Ovary (tissue), 9 donors: ENCODE results near the gene HERC4. TPM values are rescaled to one million over a fixed set of nuclear protein-coding genes. Genes with fewer than 3 reads are reported as not detected.
"Not testable (repeated sequence)": the region's sequence is repeated elsewhere in the genome, so short reads cannot be mapped to it uniquely, and the experiment has no call there.

Experiments
- DNase-seq, 5 donors: peaks; one replicate each; pipeline ENCODE4 v3.0.0-alpha.2; 2019 to 2020
- H3K27ac ChIP-seq, 2 donors: fragments of 200-600 bp; one replicate each; pipeline versions ENCODE4 v1.5.1 to v1.8.0; 2019 to 2022
- H3K27me3 ChIP-seq: fragments of 200-600 bp; one replicate; pipeline ENCODE4 v1.8.0; 2022
- H3K36me3 ChIP-seq: fragments of 200-600 bp; sonication (generic); one replicate; pipeline ENCODE4 v1.5.1; 2019
- H3K4me1 ChIP-seq: one replicate; pipeline ENCODE4 v1.8.1; 2013; ENCODE audit warnings: mild to moderate bottlenecking, moderate library complexity; ENCODE audit not compliant: insufficient read depth
- H3K4me3 ChIP-seq: fragments of 200-600 bp; sonication (generic); one replicate; pipeline ENCODE4 v1.5.1; 2017
- H3K9me3 ChIP-seq, 2 donors: fragments of 200-600 bp in 1 of 2; sonication (generic) in 1 of 2; one replicate each; pipeline versions ENCODE4 v1.5.1 to v1.8.1; 2013 to 2019; ENCODE audit warnings: mild to moderate bottlenecking in 1 of 2, moderate library complexity in 1 of 2
- EP300 ChIP-seq: sonication (generic); formaldehyde crosslinking; IDR thresholded peaks from one replicate; pipeline ENCODE4 v1.6.1; 2017; ENCODE audit warnings: antibody characterized with exemption
- POLR2A ChIP-seq: fragments of 450-650 bp; IDR thresholded peaks from one replicate; pipeline ENCODE4 v1.6.1; 2017; ENCODE audit warnings: antibody characterized with exemption, mild to moderate bottlenecking, moderate library complexity
- WGBS, 3 donors: extraction: QIAGEN DNeasy Blood & Tissue Kit in 1 of 3; methylation state at CpG; one replicate each; pipeline versions ENCODE4 v1.1.5 to v1.1.7; 2013 to 2017; 5-methylcytosine and 5-hydroxymethylcytosine counted together
- intact Hi-C, 4 donors: fragments of 100-400 bp; cut with DNase I; formaldehyde crosslinking; loops; one replicate each; pipeline versions ENCODE4 v1.11.0 to v1.15.1; 2022 to 2023
- polyA plus RNA-seq, 2 donors: library from polyadenylated mRNA; stranded (reverse); fragments of 200-250 nt in 1 of 2; fragments of 350-450 nt in 1 of 2; fragmentation: Illumina TruSeq in 1 of 2; extraction: RNeasy Lipid Tissue Mini Kit (QIAGEN cat#74804) in 1 of 2; gene quantifications; one replicate each; pipeline ENCODE4 v1.2.3, GENCODE V29; 2013 to 2014
- total RNA-seq, 7 donors: library from RNA; depleted of rRNA in 2 of 7; stranded (reverse); fragments of >200 nt in 2 of 7; fragmentation: NEBNext Ultra II Directional in 3 of 7; extraction: Animal tissue kit (Norgen Biotek cat#: 25700) in 3 of 7; gene quantifications; one replicate each; pipeline versions ENCODE4 v1.1.0 to v1.2.4, GENCODE V29; 2016 to 2023
- TF ChIP-seq, protein P1 (sequence below), 3 donors: fragments of 450-650 bp in 2 of 3; fragments of 200-600 bp in 1 of 3; IDR thresholded peaks; one replicate each; pipeline versions ENCODE4 v1.5.1 to v1.8.0; 2016 to 2022; ENCODE audit warnings: antibody characterized with exemption in 3 of 3, mild to moderate bottlenecking in 1 of 3
- donor health status: DM: no; HTN: no; CAD: no; lungs with moderate emphysema.
- donor health status: DM: no; HTN: no; CAD: no.
- donor health status: Bipolar disorder and iron deficiency.
- donor health status: DM: yes; HTN: yes; CAD: no.
- donor health status: DM: no; HTN: no; CAD: no.
- donor health status: DM: yes; HTN: yes; CAD: no.

Gene HERC4
- total and polyA plus RNA-seq, 9 donors = 16.4 to 54.7 (median 43.5) TPM

DNA sequence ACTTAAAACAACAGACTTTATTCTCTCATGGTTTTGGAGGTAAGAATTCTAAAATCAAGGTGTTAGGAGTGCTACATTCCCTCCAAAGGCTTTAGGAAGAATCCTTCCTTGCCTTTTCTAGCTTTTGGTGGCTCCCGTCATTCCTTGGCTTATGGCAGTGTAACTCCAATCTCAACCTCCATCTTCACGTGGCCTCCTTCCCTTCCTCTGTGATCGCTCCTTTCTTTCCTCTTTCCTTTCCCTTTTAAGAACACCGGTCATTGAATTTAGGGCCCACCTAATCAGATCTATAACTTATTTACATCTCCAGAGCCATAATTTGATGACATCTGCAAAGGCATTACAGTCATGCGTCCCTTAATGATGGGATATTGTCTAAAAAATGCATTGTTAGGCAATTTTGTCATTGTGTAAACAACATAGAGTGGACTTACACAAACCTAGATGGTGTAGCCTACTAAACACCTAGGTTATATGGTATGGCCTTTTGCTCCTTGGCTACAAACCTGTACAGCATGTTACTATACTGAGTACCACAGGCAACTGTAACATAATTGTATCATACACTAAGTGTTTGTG lies 5.9 kb upstream of the HERC4 start:
- 78 to 83% (median 82%) methylated on average over 5 of the region's 5 CpGs for WGBS, 3 donors

DNA sequence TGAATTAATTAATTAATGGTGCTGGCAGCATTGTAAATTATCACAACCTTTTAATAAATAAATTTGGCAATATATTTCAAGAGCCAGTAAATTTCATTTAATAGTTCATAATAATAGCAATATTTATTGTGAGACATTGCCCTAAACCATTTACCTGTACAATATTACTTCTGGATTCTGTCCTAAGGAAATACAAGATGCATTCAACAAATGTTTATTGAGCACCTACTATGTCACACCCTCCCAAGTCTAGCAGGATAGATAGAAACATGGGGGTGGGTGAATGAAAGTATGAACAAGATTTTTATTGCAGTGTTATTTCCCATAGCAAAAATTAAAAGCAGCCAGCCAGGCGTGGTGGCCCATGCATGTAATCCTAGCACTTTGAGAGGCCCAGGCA lies 4.4 kb upstream of the HERC4 start:
- TF ChIP-seq POLR2A (no peak), EP300 (no peak)
- TF ChIP-seq, protein P1, sequence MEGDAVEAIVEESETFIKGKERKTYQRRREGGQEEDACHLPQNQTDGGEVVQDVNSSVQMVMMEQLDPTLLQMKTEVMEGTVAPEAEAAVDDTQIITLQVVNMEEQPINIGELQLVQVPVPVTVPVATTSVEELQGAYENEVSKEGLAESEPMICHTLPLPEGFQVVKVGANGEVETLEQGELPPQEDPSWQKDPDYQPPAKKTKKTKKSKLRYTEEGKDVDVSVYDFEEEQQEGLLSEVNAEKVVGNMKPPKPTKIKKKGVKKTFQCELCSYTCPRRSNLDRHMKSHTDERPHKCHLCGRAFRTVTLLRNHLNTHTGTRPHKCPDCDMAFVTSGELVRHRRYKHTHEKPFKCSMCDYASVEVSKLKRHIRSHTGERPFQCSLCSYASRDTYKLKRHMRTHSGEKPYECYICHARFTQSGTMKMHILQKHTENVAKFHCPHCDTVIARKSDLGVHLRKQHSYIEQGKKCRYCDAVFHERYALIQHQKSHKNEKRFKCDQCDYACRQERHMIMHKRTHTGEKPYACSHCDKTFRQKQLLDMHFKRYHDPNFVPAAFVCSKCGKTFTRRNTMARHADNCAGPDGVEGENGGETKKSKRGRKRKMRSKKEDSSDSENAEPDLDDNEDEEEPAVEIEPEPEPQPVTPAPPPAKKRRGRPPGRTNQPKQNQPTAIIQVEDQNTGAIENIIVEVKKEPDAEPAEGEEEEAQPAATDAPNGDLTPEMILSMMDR (IDR thresholded peaks at IDR 0.05) = no peak
- H3K4me3 ChIP-seq = no peak overlapping the region
- intact Hi-C loops = no loop called here
- no peaks in the 10 kb centered on the region for H3K36me3 ChIP-seq
- peaks cover 1% of the 10 kb centered on the region for H3K4me1 ChIP-seq
- no peaks in the 10 kb centered on the region for H3K9me3 ChIP-seq
- H3K27ac ChIP-seq = no peak overlapping the region
- H3K27me3 ChIP-seq = no peaks in the 10 kb centered on the region
- WGBS, 3 donors = 82 to 91% (median 88%) methylated on average over 1 of the region's 1 CpG
- no peak for DNase-seq

More for the DNA sequence above, 5.9 kb upstream of the HERC4 start:
- DNase-seq = no peak
- no peak overlapping the region for H3K4me3 ChIP-seq
- no peaks in the 10 kb centered on the region for H3K4me1 ChIP-seq
- H3K9me3 ChIP-seq = no peaks in the 10 kb centered on the region
- H3K27me3 ChIP-seq = no peaks in the 10 kb centered on the region
- H3K36me3 ChIP-seq = no peaks in the 10 kb centered on the region
- TF ChIP-seq POLR2A (no peak), EP300 (no peak)
- intact Hi-C loops = loop anchor here in 2 of 4 donors (5.0 kb wide), 2 partner anchors 76 to 81 kb away; no protein-coding TSS in a partner anchor
- H3K27ac ChIP-seq = no peak overlapping the region

DNA sequence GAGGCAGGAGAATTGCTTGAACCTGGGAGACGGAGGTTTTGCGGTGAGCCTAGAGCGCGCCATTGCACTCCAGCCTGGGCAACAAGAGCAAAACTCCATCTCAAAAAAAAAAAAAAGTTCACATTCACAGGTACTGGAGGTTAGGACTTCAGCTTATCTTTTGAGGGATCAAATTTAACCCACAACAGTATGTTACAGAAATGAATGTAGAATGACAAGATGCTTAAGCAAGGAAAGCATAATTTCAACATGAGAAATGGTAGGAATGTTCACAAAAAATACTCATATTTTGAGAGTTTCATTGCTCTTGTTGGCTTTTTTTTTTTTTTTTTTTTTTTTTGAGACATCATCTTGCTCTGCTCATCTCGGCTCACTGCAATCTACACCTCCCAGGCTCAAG lies 1.9 kb upstream of the HERC4 start:
- intact Hi-C loops = no loop called here
- Histone ChIP-seq H3K27ac (no peak overlapping the region), H3K4me3 (no peak overlapping the region), H3K27me3 (no peaks in the 10 kb centered on the region), H3K9me3 (no peaks in the 10 kb centered on the region), H3K4me1 (peaks cover 1% of the 10 kb centered on the region), H3K36me3 (no peaks in the 10 kb centered on the region)
- TF ChIP-seq, protein P1 (IDR thresholded peaks at IDR 0.05) = no peak
- TF ChIP-seq POLR2A (no peak), EP300 (no peak)
- WGBS, 3 donors = 89 to 94% (median 92%) methylated on average over 5 of the region's 5 CpGs
- no peak for DNase-seq

DNA sequence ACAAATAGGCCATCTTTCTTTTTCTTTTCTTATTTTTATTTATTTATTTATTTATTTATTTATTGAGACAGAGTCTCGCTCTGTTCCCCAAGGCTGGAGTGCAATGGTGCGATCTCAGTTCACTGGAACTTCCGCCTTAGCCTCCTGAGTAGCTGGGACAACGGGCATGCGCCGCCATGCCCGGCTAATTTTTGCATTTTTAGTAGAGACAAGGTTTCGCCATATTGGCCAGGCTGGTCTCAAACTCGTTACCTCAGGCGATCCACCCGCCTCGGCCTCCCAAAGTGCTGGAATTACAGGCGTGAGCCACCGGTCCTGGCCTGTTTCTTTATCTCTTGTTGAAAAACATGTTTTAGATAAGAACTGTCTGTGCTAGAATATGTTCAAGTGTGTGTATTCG lies 998 bp upstream of the HERC4 start:
- H3K4me3 ChIP-seq, H3K36me3 ChIP-seq, H3K27me3 ChIP-seq, H3K9me3 ChIP-seq, intact Hi-C loops, H3K27ac ChIP-seq, H3K4me1 ChIP-seq: not testable (repeated sequence)
- peak in 1 of 5 donors; percentile 25 for DNase-seq
- 95 to 97% (median 97%) methylated on average over 15 of the region's 15 CpGs for WGBS, 3 donors

DNA sequence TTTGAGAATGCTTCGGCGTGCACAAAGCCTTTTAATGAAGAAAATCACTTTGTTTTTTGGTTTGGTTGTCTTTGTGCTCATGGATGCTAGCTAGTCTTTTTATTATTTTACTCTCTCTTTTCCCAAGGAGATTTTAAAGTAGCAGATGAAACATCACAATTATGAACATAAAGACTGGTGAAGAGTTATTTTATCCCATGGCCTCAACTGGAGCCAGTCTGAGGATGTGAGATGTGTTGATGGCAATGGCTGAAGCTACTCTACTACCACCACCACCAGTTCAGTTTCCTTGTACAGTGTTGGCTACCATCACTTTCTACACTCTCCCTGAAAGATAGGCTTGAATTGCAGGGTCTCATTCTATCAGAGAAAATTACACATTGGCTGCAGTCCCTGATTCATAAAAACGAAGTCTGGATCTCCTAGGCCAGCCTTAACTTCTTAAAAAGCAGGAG lies 494 bp upstream of the HERC4 start:
- H3K27me3 ChIP-seq = no peaks in the 10 kb centered on the region

More for the DNA sequence above, 494 bp upstream of the HERC4 start:
- no peaks in the 10 kb centered on the region for H3K36me3 ChIP-seq
- peaks cover 1% of the 10 kb centered on the region for H3K4me1 ChIP-seq
- intact Hi-C loops = no loop called here
- WGBS, 3 donors = 15 to 17% (median 17%) methylated on average over 3 of the region's 3 CpGs
- no peaks in the 10 kb centered on the region for H3K9me3 ChIP-seq
- DNase-seq = no peak
- peak overlapping the region; percentile 24 for H3K4me3 ChIP-seq
- TF ChIP-seq EP300 = no peak
- TF ChIP-seq POLR2A = no peak
- TF ChIP-seq, protein P1 (IDR thresholded peaks at IDR 0.05) = no peak
- H3K27ac ChIP-seq = peak overlapping the region in 1 of 2 donors; percentile 36
